CD4-positive, alpha-beta T cell (primary cell): ENCODE measurements around the gene SPRR1B. TPM values are rescaled to one million over a fixed set of nuclear protein-coding genes. Genes with fewer than 3 reads are reported as not detected.
"Not testable (repeated sequence)": the region's sequence is repeated elsewhere in the genome, so short reads cannot be mapped to it uniquely, and the experiment has no call there.

Source experiments
- ATAC-seq: fragments of 200-7000 bp; cut with Tn5 transposase; one replicate; pipeline ENCODE4 v1.10.0; 2022; ENCODE audit warnings: mild to moderate bottlenecking; ENCODE audit not compliant: poor library complexity
- CTCF ChIA-PET: fragments of 350-600 bp; sonication (Branson Sonifier 250); formaldehyde crosslinking; loops from one replicate; lab custom pipeline; 2021; ENCODE audit warnings: antibody characterized with exemption, inconsistent platforms; lab: Charles Lee
- POLR2A ChIA-PET: fragments of 350-600 bp; sonication (Branson Sonifier 250); formaldehyde crosslinking; loops from one replicate; lab custom pipeline; 2021; ENCODE audit warnings: antibody characterized with exemption, inconsistent platforms; lab: Charles Lee
- DNase-seq, 14 experiments: peaks; one replicate each; pipeline ENCODE4 v3.0.0-alpha.2; 2013 to 2020; ENCODE audit warnings: mixed read lengths in 2 of 14
- H3K27ac ChIP-seq, 2 donors: one replicate each; pipeline versions ENCODE4 v1.5.1 to v1.7.0; 2013; ENCODE audit warnings: low read length in 2 of 2, low read depth in 1 of 2, mild to moderate bottlenecking in 1 of 2
- H3K27me3 ChIP-seq, 2 experiments: 1 replicate in 1 of 2; 2 replicates in 1 of 2; pipeline versions ENCODE4 v1.6.1 to v1.7.0; 2013; ENCODE audit warnings: low read length in 2 of 2, control low read depth in 1 of 2, mild to moderate bottlenecking in 1 of 2, moderate library complexity in 1 of 2; ENCODE audit not compliant: insufficient read depth in 2 of 2, control insufficient read depth in 1 of 2
- H3K36me3 ChIP-seq: one replicate; pipeline ENCODE4 v1.6.1; 2013; ENCODE audit warnings: low read length, control low read depth; ENCODE audit not compliant: insufficient read depth
- H3K4me1 ChIP-seq: one replicate; pipeline ENCODE4 v1.6.1; 2013; ENCODE audit warnings: low read length, control low read depth; ENCODE audit not compliant: insufficient read depth
- H3K4me3 ChIP-seq: one replicate; pipeline ENCODE4 v1.5.1; 2013; ENCODE audit warnings: mild to moderate bottlenecking, low read length, moderate library complexity
- H3K9me3 ChIP-seq, 2 experiments: 1 replicate in 1 of 2; 2 replicates in 1 of 2; pipeline versions ENCODE4 v1.6.1 to v1.7.0; 2013; ENCODE audit warnings: low read length in 2 of 2, mild to moderate bottlenecking in 2 of 2, control low read depth in 1 of 2, moderate library complexity in 1 of 2; ENCODE audit not compliant: control insufficient read depth in 1 of 2, insufficient read depth in 1 of 2
- H3K27ac Mint-ChIP-seq: one replicate; pipeline ENCODE4 v1.8.0; 2020; ENCODE audit warnings: mixed read lengths
- H3K27me3 Mint-ChIP-seq: one replicate; pipeline ENCODE4 v1.8.0; 2021; ENCODE audit warnings: mixed read lengths
- H3K36me3 Mint-ChIP-seq: one replicate; pipeline ENCODE4 v1.8.0; 2021; ENCODE audit warnings: low read depth, mixed read lengths
- H3K4me1 Mint-ChIP-seq: one replicate; pipeline ENCODE4 v1.8.0; 2021; ENCODE audit warnings: low read depth, mixed read lengths
- H3K4me3 Mint-ChIP-seq: one replicate; pipeline ENCODE4 v1.8.0; 2020; ENCODE audit warnings: mild to moderate bottlenecking, mixed read lengths
- H3K9me3 Mint-ChIP-seq: one replicate; pipeline ENCODE4 v1.8.0; 2020; ENCODE audit warnings: mixed read lengths
- intact Hi-C, 2 experiments: fragments of 100-400 bp; cut with DNase I in 1 of 2; cut with micrococcal nuclease in 1 of 2; formaldehyde crosslinking; loops; one replicate each; pipeline versions ENCODE4 v1.15.1 to v1.9.0; 2023 to 2025; cut with DNase I, micrococcal nuclease
- total RNA-seq, 174 experiments: library from RNA in 2 of 174; stranded (reverse) in 2 of 174; gene quantifications; one replicate each; pipeline ENCODE4 v1.2.3 and lab custom pipeline; 2021 to 2026
- TF ChIP-seq, protein P1 (sequence below): fragments of 200-600 bp; IDR thresholded peaks from one replicate; pipeline ENCODE4 v1.8.0; 2022; ENCODE audit warnings: antibody characterized with exemption, mild to moderate bottlenecking

The SPRR1B gene
- total RNA-seq, 2 experiments from 2014 or later = not detected

- no peak for DNase-seq
- TF ChIP-seq, protein P1, sequence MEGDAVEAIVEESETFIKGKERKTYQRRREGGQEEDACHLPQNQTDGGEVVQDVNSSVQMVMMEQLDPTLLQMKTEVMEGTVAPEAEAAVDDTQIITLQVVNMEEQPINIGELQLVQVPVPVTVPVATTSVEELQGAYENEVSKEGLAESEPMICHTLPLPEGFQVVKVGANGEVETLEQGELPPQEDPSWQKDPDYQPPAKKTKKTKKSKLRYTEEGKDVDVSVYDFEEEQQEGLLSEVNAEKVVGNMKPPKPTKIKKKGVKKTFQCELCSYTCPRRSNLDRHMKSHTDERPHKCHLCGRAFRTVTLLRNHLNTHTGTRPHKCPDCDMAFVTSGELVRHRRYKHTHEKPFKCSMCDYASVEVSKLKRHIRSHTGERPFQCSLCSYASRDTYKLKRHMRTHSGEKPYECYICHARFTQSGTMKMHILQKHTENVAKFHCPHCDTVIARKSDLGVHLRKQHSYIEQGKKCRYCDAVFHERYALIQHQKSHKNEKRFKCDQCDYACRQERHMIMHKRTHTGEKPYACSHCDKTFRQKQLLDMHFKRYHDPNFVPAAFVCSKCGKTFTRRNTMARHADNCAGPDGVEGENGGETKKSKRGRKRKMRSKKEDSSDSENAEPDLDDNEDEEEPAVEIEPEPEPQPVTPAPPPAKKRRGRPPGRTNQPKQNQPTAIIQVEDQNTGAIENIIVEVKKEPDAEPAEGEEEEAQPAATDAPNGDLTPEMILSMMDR = no peak
- H3K4me3 Mint-ChIP-seq = no peak within 1 kb of the TSS
- ATAC-seq = no peak
- Histone ChIP-seq H3K4me1 (no peaks in the 10 kb centered on the region), H3K27ac (no peak within 1 kb of the TSS), H3K36me3 (no peaks in the 10 kb centered on the region), H3K9me3 (no peaks in the 10 kb centered on the region), H3K27me3 (peaks cover 0 to 2% of the 10 kb centered on the region in 2 experiments), H3K4me3 (no peak within 1 kb of the TSS)
- H3K27me3 Mint-ChIP-seq = peaks cover 27% of the 10 kb centered on the region
- intact Hi-C loops = no loop called here
- CTCF ChIA-PET = no interaction called here
- no peaks in the 10 kb centered on the region for H3K9me3 Mint-ChIP-seq
- H3K4me1 Mint-ChIP-seq = no peaks in the 10 kb centered on the region
- no peaks in the 10 kb centered on the region for H3K36me3 Mint-ChIP-seq
- POLR2A ChIA-PET = no interaction called here
- H3K27ac Mint-ChIP-seq = no peak within 1 kb of the TSS
These were observed 29.6 kb upstream of the SPRR1B start, which contains the start of gene SPRR3 for GRCh38 chr1:153001382-153001781. Gene SPRR3 (plus strand): TSS chr1:153001749. CDS start chr1:153003021, 1,272 bp downstream.

DNA sequence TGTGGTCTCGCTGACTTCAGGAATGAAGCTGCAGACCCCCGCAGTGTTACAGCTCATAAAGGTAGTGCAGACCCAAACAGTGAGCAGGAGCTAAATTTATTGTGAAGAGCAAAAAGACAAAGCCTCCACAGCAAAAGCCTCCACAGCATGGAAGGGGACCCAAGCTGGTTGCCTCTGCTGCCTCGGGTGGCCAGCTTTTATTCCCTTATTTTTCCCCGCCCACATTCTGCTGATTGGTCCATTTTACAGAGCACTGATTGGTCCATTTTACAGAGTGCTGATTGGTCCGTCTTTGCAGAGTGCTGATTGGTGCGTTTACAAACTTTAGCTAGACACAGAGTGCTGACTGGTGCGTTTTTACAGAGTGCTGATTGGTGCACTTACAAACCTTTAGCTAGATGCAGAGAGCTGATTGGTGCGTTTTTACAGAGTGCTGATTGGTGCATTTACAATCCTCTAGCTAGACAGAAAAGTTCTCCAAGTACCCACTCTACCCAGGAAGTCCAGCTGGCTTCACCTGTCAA lies 19.7 kb upstream of the SPRR1B start:
- POLR2A ChIA-PET, H3K27ac ChIP-seq, H3K4me1 ChIP-seq, H3K36me3 Mint-ChIP-seq, H3K4me3 ChIP-seq, H3K9me3 Mint-ChIP-seq, H3K36me3 ChIP-seq, DNase-seq, CTCF ChIA-PET, H3K27me3 ChIP-seq, ATAC-seq, intact Hi-C loops, H3K9me3 ChIP-seq, H3K4me3 Mint-ChIP-seq, H3K4me1 Mint-ChIP-seq, H3K27ac Mint-ChIP-seq: not testable (repeated sequence)
- H3K27me3 Mint-ChIP-seq = peaks cover 19% of the 10 kb centered on the region

DNA sequence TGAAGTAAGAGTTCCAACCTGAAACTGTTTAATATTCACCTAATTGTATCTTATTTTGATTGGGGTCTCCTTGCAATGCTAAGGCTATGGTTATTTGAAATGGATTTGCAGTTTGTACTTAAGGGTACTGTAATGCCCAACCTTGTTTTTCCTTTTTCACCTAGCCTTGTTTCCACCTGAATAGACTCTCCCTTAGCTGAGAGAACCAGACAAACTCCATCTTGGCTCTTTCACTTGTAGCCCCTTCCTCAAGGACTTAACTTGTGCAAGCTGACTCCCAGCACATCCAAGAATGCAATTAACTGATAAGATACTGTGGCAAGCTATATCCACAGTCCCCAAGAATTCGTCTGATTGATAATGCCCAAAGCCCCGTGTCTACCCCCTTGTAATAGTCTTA lies 9.2 kb upstream of the SPRR1B start:
- H3K36me3 Mint-ChIP-seq, H3K4me1 ChIP-seq, H3K27ac ChIP-seq, H3K4me3 Mint-ChIP-seq, H3K9me3 ChIP-seq, POLR2A ChIA-PET, ATAC-seq, H3K9me3 Mint-ChIP-seq, H3K36me3 ChIP-seq, DNase-seq, H3K27ac Mint-ChIP-seq, H3K4me3 ChIP-seq, intact Hi-C loops, H3K4me1 Mint-ChIP-seq: not testable (repeated sequence)
- H3K27me3 ChIP-seq = peaks cover 0 to 11% of the 10 kb centered on the region in 2 experiments
- CTCF ChIA-PET = interaction anchor here (0.8 kb wide), 1 partner anchor 13 kb away, joined by 3 read pairs; no protein-coding TSS in a partner anchor
- H3K27me3 Mint-ChIP-seq = peaks cover 69% of the 10 kb centered on the region

DNA sequence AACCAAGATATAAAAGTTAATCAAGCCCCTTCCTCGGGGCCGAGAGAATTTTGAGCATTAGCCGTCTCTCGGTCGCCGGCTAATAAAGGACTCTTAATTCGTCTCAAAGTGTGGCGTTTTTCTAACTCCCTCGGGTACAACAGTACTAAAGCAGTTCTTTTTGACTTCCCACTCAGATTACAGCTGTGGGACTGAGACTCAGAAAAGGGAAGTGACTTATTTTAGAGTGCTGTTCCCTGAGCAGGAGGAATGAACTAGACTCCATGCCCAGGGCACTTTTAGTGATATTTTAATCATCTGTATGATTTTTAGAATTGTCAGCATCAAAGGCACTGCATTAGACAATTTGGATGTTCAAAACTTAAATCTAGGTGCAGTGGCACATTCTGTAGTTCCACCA lies 8.7 kb upstream of the SPRR1B start:
- intact Hi-C loops, H3K9me3 ChIP-seq, H3K27ac ChIP-seq, H3K36me3 ChIP-seq, DNase-seq, H3K9me3 Mint-ChIP-seq, ATAC-seq, H3K27ac Mint-ChIP-seq, CTCF ChIA-PET, H3K4me1 Mint-ChIP-seq, H3K36me3 Mint-ChIP-seq, POLR2A ChIA-PET, H3K4me3 Mint-ChIP-seq, H3K4me3 ChIP-seq, H3K4me1 ChIP-seq: not testable (repeated sequence)
- peaks cover 66% of the 10 kb centered on the region for H3K27me3 Mint-ChIP-seq
- peaks cover 0 to 11% of the 10 kb centered on the region in 2 experiments for H3K27me3 ChIP-seq
